AG10803 (cell line): ENCODE measurements around the gene ATL1.

Experiments
- DNase-seq: peaks from one replicate; pipeline ENCODE4 v3.0.0; 2010; ENCODE audit warnings: low read depth
- H3K4me3 ChIP-seq: 2 replicates; pipeline ENCODE4 v1.5.1; 2011; ENCODE audit warnings: mild to moderate bottlenecking, low read length, control low read depth
- CTCF ChIP-seq: conservative IDR thresholded peaks from 2 replicates; pipeline ENCODE4 v1.5.1; 2011; ENCODE audit warnings: mild to moderate bottlenecking, low read length, control low read depth, inconsistent platforms

ATL1 gene

GRCh38 chr14:50578433-50578832, 18.5 kb downstream of the ATL1 start:
- DNase-seq: no peak
- no peak overlapping the region for H3K4me3 ChIP-seq
- no peak for TF ChIP-seq CTCF

GRCh38 chr14:50590464-50590863, 30.5 kb downstream of the ATL1 start:
- no peak for DNase-seq
- no peak for TF ChIP-seq CTCF
- H3K4me3 ChIP-seq: no peak overlapping the region

- H3K4me3 ChIP-seq: no peak overlapping the region
- TF ChIP-seq CTCF: no peak
- no peak for DNase-seq
Measured at GRCh38 chr14:50594577-50595316, 34.8 kb downstream of the ATL1 start.

- no peak for DNase-seq
- H3K4me3 ChIP-seq: no peak overlapping the region
- TF ChIP-seq CTCF: no peak
Measured at GRCh38 chr14:50598765-50599164, 38.8 kb downstream of the ATL1 start.

GRCh38 chr14:50599700-50600444, 39.9 kb downstream of the ATL1 start:
- TF ChIP-seq CTCF: peak; percentile 68
- H3K4me3 ChIP-seq: no peak overlapping the region
- DNase-seq: peak; percentile 57

GRCh38 chr14:50600849-50601248, 40.9 kb downstream of the ATL1 start:
- TF ChIP-seq CTCF: no peak
- H3K4me3 ChIP-seq: no peak overlapping the region
- DNase-seq: no peak

GRCh38 chr14:50601394-50601793, 41.4 kb downstream of the ATL1 start:
- H3K4me3 ChIP-seq: no peak overlapping the region
- no peak for TF ChIP-seq CTCF
- peak; percentile 30 for DNase-seq
